ENCODE measurements around the gene LDLRAD1. TPM values are rescaled to one million over a fixed set of nuclear protein-coding genes. Genes with fewer than 3 reads are reported as not detected.

Gene LDLRAD1
- total and polyA plus RNA-seq, 2 of the 13 experiments (the other 11 are each of a cell fraction or from before 2014, with no cell fraction given): 2.5 to 14.0 TPM

- no peaks in the 10 kb centered on the region for H3K36me3 ChIP-seq (replicated peaks in 1 of 2; ENCODE audit: control insufficient read depth in 1 of 2, insufficient read depth in 2 of 2, low read length in 2 of 2)
- ChIA-PET CTCF (ENCODE audit: low intra/inter-chr PET ratio, low total read pairs) (no interaction called here), POLR2A (interaction anchor here (0.6 to 2.9 kb wide), 6 partner anchors 10 to 70 kb away, joined by 3 to 15 read pairs (median 4); partner anchors contain the start of genes IFT25, LDLRAD1 and TMEM59)
- in situ Hi-C loops (cut with HindIII; ENCODE audit: extremely low pct_ligation_motif_present, low pct_unique_long_range_greater_than_20kb): no loop called here
- no peak for DNase-seq (ENCODE audit: low spot score)
- no peak; the same call in 2 of the 3 replicates for ATAC-seq
- peak overlapping the region; percentile 66 for H3K27ac ChIP-seq (ENCODE audit: extremely low read length, insufficient read depth, low read length)
- intact Hi-C loops (cut with micrococcal nuclease; ENCODE audit: unreplicated experiment): no loop called here
- peak overlapping the region; percentile 96 for H2AFZ ChIP-seq (ENCODE audit: low read length)
- H3K9ac ChIP-seq (ENCODE audit: insufficient read depth, low read depth, low read length): peak overlapping the region; percentile 63
- H4K20me1 ChIP-seq (ENCODE audit: insufficient read depth, low read length): no peaks in the 10 kb centered on the region
- H3K79me2 ChIP-seq (ENCODE audit: insufficient read depth, low read length): no peaks in the 10 kb centered on the region
- no peak for FAIRE-seq
- H3K4me2 ChIP-seq (ENCODE audit: low read depth, low read length): peak overlapping the region; percentile 85
- H3K27me3 ChIP-seq (ENCODE audit: control insufficient read depth in 1 of 2, insufficient read depth in 2 of 2, low read length in 2 of 2): no peaks in the 10 kb centered on the region
- TF ChIP-seq MAX (IDR thresholded peaks at IDR 0.05): peak; percentile 29
- peak; percentile 21 for TF ChIP-seq ZNF687 (CRISPR knock-in tag; IDR thresholded peaks at IDR 0.05)
- no peak for TF ChIP-seq ZNF136 (CRISPR knock-in tag; IDR thresholded peaks at IDR 0.05; ENCODE audit: low read depth)
- TF ChIP-seq NCOA2 (CRISPR knock-in tag; IDR thresholded peaks at IDR 0.05): peak; percentile 7; the same call in 1 of the 2 replicates
- no peak for TF ChIP-seq ZNF781 (CRISPR knock-in tag; IDR thresholded peaks at IDR 0.05; ENCODE audit: borderline replicate concordance, not compliant biosample characterization)
- 0 out of 2 replicates have a peak, but pooled peaks have one; percentile 3 for TF ChIP-seq ELF4 (CRISPR knock-in tag; IDR thresholded peaks at IDR 0.05; ENCODE audit: borderline replicate concordance)
- peak; percentile 24; the same call in 1 of the 2 replicates for TF ChIP-seq ZNF772 (CRISPR knock-in tag; IDR thresholded peaks at IDR 0.05)
- 0 out of 2 replicates have a peak, but pooled peaks have one; percentile 11 for TF ChIP-seq KAT8 (CRISPR knock-in tag; IDR thresholded peaks at IDR 0.05)
- TF ChIP-seq ERF (CRISPR knock-in tag; IDR thresholded peaks at IDR 0.05): 0 out of 2 replicates have a peak, but pooled peaks have one; percentile 2
- TF ChIP-seq HDAC2 (CRISPR knock-in tag; IDR thresholded peaks at IDR 0.05): peak; percentile 2; the same call in 1 of the 2 replicates
- TF ChIP-seq RBFOX2 (IDR thresholded peaks at IDR 0.05; ENCODE audit: low read depth, low read length): 0 out of 2 replicates have a peak, but pooled peaks have one; percentile 27
- peak; percentile 17 for TF ChIP-seq ASH2L (IDR thresholded peaks at IDR 0.05; ENCODE audit: insufficient read length, low read depth, low read length)
- TF ChIP-seq SETDB1 (CRISPR knock-in tag; IDR thresholded peaks at IDR 0.05; ENCODE audit: borderline replicate concordance): no peak
- WGBS (ENCODE audit: low lambda C conversion rate): 1% methylated on average over 4 of the region's 4 CpGs
- peak overlapping the region; percentile 48 to 67 (median 58) for H3K4me3 ChIP-seq (replicated peaks in 1 of 3; ENCODE audit: insufficient read depth in 1 of 3, low read depth in 2 of 3, low read length in 3 of 3)
- BruUV-seq (replicated peaks): TSS peak; percentile 88
- no peaks in the 10 kb centered on the region for H3K9me3 ChIP-seq (ENCODE audit: low read length)
- H3K4me1 ChIP-seq (ENCODE audit: insufficient read depth, low read length): peaks cover 47% of the 10 kb centered on the region
Measured at GRCh38 chr1:53982763-53983104, 35.3 kb downstream of the LDLRAD1 start.

Measured in HepG2 (cell line).